Glutamatergic neuron (in vitro differentiated cells): ENCODE measurements around the gene NFYC. TPM values are rescaled to one million over a fixed set of nuclear protein-coding genes. Genes with fewer than 3 reads are reported as not detected.

Experiments
- DNase-seq: peaks from one replicate; pipeline ENCODE4 v3.0.0; 2022
- H3K27ac Mint-ChIP-seq: one replicate; pipeline ENCODE4 v1.8.0; 2020; ENCODE audit warnings: mild to moderate bottlenecking, mixed read lengths, inconsistent platforms; ENCODE audit not compliant: unreplicated experiment
- H3K27me3 Mint-ChIP-seq: one replicate; pipeline ENCODE4 v1.8.0; 2020; ENCODE audit warnings: mild to moderate bottlenecking, moderate library complexity, mixed read lengths, inconsistent platforms; ENCODE audit not compliant: unreplicated experiment
- H3K36me3 Mint-ChIP-seq: one replicate; pipeline ENCODE4 v1.8.0; 2020; ENCODE audit warnings: mild to moderate bottlenecking, mixed read lengths, inconsistent platforms; ENCODE audit not compliant: unreplicated experiment
- H3K4me1 Mint-ChIP-seq: one replicate; pipeline ENCODE4 v1.8.0; 2020; ENCODE audit warnings: mild to moderate bottlenecking, low read depth, mixed read lengths, inconsistent platforms; ENCODE audit not compliant: unreplicated experiment
- H3K4me3 Mint-ChIP-seq: one replicate; pipeline ENCODE4 v1.8.0; 2020; ENCODE audit warnings: mild to moderate bottlenecking, mixed read lengths, inconsistent platforms; ENCODE audit not compliant: unreplicated experiment
- H3K9me3 Mint-ChIP-seq: one replicate; pipeline ENCODE4 v1.8.0; 2020; ENCODE audit warnings: mild to moderate bottlenecking, moderate library complexity, mixed read lengths, inconsistent platforms; ENCODE audit not compliant: unreplicated experiment
- CTCF ChIP-seq: fragments of 200-600 bp; sonication (generic); IDR thresholded peaks from one replicate; pipeline ENCODE4 v1.5.0; 2021; ENCODE audit not compliant: partially characterized antibody, unreplicated experiment
- total RNA-seq: library from RNA; stranded (reverse); fragmentation: NEBNext Ultra II Directional; extraction: Animal tissue kit (Norgen Biotek cat#: 25700); gene quantifications from one replicate; pipeline ENCODE4 v1.2.1, GENCODE V29; 2021; ENCODE audit not compliant: unreplicated experiment

NFYC gene
- total RNA-seq, 1 donor from 2014 or later, result 44.2 TPM

DNA sequence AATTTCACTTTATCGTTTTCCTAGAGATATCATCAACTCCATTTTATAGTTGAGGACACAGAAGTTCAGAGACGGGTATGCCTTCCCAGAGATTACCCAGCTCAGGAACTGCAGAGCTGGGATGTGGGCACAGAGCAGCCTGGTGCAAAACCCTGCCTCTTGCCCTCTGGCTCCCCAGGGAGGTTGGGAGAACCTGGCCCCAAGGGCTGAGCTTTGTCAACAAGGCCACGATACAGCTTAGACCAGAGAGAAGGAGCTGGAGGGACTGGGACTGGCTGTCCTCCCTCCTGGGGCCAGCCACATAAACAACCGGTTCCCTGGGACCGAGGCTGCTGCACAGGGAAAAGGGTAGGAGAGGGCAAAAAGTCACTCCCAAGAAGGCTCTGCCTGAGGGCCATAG lies 29.8 kb upstream of the NFYC start:
- Mint-ChIP-seq H3K4me1 (peaks cover 36% of the 10 kb centered on the region), H3K36me3 (peaks cover 5% of the 10 kb centered on the region), H3K4me3 (peak overlapping the region; percentile 34), H3K27me3 (peaks cover 16% of the 10 kb centered on the region), H3K27ac (no peak overlapping the region), H3K9me3 (peaks cover 7% of the 10 kb centered on the region)
- TF ChIP-seq CTCF, result no peak
- DNase-seq, result no peak

GRCh38 chr1:40662151-40662550 lies 29.4 kb upstream of the NFYC start:
- H3K36me3 Mint-ChIP-seq, result peaks cover 5% of the 10 kb centered on the region
- H3K27me3 Mint-ChIP-seq, result peaks cover 11% of the 10 kb centered on the region
- peak overlapping the region; percentile 30 for H3K27ac Mint-ChIP-seq
- no peak for TF ChIP-seq CTCF
- H3K4me1 Mint-ChIP-seq, result peaks cover 32% of the 10 kb centered on the region
- no peak for DNase-seq
- H3K4me3 Mint-ChIP-seq, result peak overlapping the region; percentile 94
- H3K9me3 Mint-ChIP-seq, result peaks cover 7% of the 10 kb centered on the region

- DNase-seq, result no peak
- Mint-ChIP-seq H3K4me1 (peaks cover 29% of the 10 kb centered on the region), H3K27ac (peak overlapping the region; percentile 96), H3K9me3 (peaks cover 7% of the 10 kb centered on the region), H3K27me3 (peaks cover 11% of the 10 kb centered on the region), H3K4me3 (peak overlapping the region; percentile 94), H3K36me3 (peaks cover 2% of the 10 kb centered on the region)
- TF ChIP-seq CTCF, result no peak
Observed at GRCh38 chr1:40662864-40663263, 28.6 kb upstream of the NFYC start.

DNA sequence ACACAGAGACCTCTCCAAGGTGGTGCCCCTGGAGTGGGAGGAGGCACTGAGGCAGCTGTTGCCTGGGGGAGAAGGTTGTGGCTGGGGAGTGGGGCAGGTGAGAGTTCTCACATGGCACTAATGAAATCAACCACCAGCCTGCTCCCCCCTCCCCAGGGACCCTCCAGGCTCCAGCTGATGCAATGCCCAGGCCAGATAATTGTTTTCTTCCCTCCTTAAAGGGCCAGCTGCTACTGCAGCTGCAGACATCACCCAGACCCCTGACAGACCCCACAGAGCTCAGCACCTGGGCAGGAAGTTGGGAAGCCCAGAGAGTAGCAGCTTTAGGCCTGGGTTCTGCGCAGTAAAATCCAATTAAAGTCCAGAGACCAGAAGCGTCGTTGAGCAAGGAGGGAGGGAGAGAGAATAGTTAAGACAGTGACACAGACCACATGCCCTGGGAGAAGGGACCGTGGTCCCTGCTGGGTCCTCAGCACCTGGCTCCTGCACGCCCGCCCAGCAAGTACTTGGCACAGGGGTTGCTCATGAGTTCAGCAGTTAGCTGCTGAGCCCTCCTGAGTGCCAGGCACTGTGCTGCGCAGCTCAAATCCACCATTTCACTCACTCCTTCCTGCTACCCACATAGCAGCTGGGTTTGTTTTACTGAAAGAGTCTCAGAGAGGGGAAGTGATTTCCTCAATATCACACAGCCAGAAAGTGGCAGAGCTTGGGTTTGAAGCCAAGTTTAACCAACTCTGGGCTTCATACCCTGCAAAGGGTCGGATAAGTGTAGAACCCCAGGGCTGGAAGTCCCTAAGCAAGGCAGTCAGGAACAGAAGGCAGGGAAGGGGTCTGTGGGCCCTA lies 28.0 kb upstream of the NFYC start:
- Mint-ChIP-seq H3K4me3 (peak overlapping the region; percentile 94), H3K27ac (peak overlapping the region; percentile 96), H3K36me3 (no peaks in the 10 kb centered on the region), H3K27me3 (peaks cover 11% of the 10 kb centered on the region), H3K4me1 (peaks cover 22% of the 10 kb centered on the region), H3K9me3 (peaks cover 7% of the 10 kb centered on the region)
- no peak for TF ChIP-seq CTCF
- peak; percentile 86 for DNase-seq

- H3K9me3 Mint-ChIP-seq, result peaks cover 7% of the 10 kb centered on the region
- H3K27ac Mint-ChIP-seq, result peak overlapping the region; percentile 96
- H3K4me3 Mint-ChIP-seq, result peak overlapping the region; percentile 94
- TF ChIP-seq CTCF, result no peak
- peak; percentile 44 for DNase-seq
- no peaks in the 10 kb centered on the region for H3K36me3 Mint-ChIP-seq
- peaks cover 11% of the 10 kb centered on the region for H3K27me3 Mint-ChIP-seq
- peaks cover 22% of the 10 kb centered on the region for H3K4me1 Mint-ChIP-seq
Observed at GRCh38 chr1:40664167-40664537, 27.4 kb upstream of the NFYC start.
